HG03521 (cell line): ENCODE results near the gene MGAT4B.

Source experiments
- ATAC-seq: cut with Tn5 transposase; IDR thresholded peaks from one replicate; pipeline ENCODE4 v1.9.1; 2021; ENCODE audit warnings: mild to moderate bottlenecking, moderate library complexity; ENCODE audit not compliant: unreplicated experiment

MGAT4B gene

GRCh38 chr5:179749857-179750508 lies 56.7 kb downstream of the MGAT4B start:
- ATAC-seq = no peak

- no peak for ATAC-seq
These were observed 58.9 kb downstream of the MGAT4B start for GRCh38 chr5:179747811-179748210.
